SU-DHL-6 (cell line): Measurements from ENCODE around the gene MYLK2.

Experiments
- H2AFZ ChIP-seq: fragments of 200-600 bp; sonication (generic); 2 replicates; pipeline ENCODE4 v1.6.1; 2014; ENCODE audit warnings: low read depth, mild to moderate bottlenecking, moderate library complexity, mixed read lengths, antibody characterized with exemption, low read length; ENCODE audit not compliant: severe bottlenecking
- H3F3A ChIP-seq: fragments of 200-600 bp; shearing (Covaris generic); 2 replicates; pipeline ENCODE4 v1.6.0; 2016; ENCODE audit warnings: antibody characterized with exemption, mild to moderate bottlenecking; ENCODE audit not compliant: insufficient read depth
- H3K27ac ChIP-seq: fragments of 200-600 bp; sonication (generic); 2 replicates; pipeline ENCODE4 v1.5.1; 2016; ENCODE audit warnings: low read depth, mild to moderate bottlenecking, low read length, moderate library complexity, mixed read lengths
- H3K27me3 ChIP-seq: fragments of 200-600 bp; sonication (generic), shearing (Covaris generic); 2 replicates; pipeline ENCODE4 v1.6.0; 2014; ENCODE audit warnings: mild to moderate bottlenecking, low read length
- H3K36me3 ChIP-seq: fragments of 200-600 bp; sonication (generic); 2 replicates; pipeline ENCODE4 v1.6.1; 2014; ENCODE audit warnings: mild to moderate bottlenecking, low read length, mixed read lengths
- H3K4me2 ChIP-seq: fragments of 300-600, 200-600 bp; shearing (Covaris generic), sonication (generic); 2 replicates; pipeline ENCODE4 v1.6.0; 2014; ENCODE audit warnings: low read length, low read depth, mild to moderate bottlenecking; ENCODE audit not compliant: poor library complexity, severe bottlenecking
- H3K4me3 ChIP-seq: fragments of 200-600 bp; sonication (generic); 2 replicates; pipeline ENCODE4 v1.5.1; 2014; ENCODE audit warnings: antibody characterized with exemption, low read length, mild to moderate bottlenecking, mixed read lengths; ENCODE audit not compliant: insufficient read depth, poor library complexity, severe bottlenecking
- H3K79me2 ChIP-seq: fragments of 200-600 bp; sonication (generic); 2 replicates; pipeline ENCODE4 v1.6.1; 2014; ENCODE audit warnings: mild to moderate bottlenecking, low read length, moderate library complexity; ENCODE audit not compliant: insufficient read depth
- H3K9ac ChIP-seq: fragments of 200-600 bp; sonication (generic); 2 replicates; pipeline ENCODE4 v1.7.0; 2014; ENCODE audit warnings: mild to moderate bottlenecking, low read length
- H3K9me2 ChIP-seq: fragments of 200-600 bp; sonication (generic); replicated peaks from 2 replicates; pipeline ENCODE4 v1.6.1; 2014; ENCODE audit warnings: low read length; ENCODE audit not compliant: insufficient read depth
- H3K9me3 ChIP-seq: fragments of 200-600 bp; sonication (generic); 2 replicates; pipeline ENCODE4 v1.6.1; 2014; ENCODE audit warnings: low read length, mixed read lengths; ENCODE audit not compliant: insufficient read depth
- H4K20me1 ChIP-seq: fragments of 200-600 bp; sonication (generic); 2 replicates; pipeline ENCODE4 v1.6.1; 2014; ENCODE audit warnings: low read depth, mild to moderate bottlenecking, antibody characterized with exemption, low read length, moderate library complexity, mixed read lengths
- EZH2phosphoT487 ChIP-seq: fragments of 200-600 bp; sonication (generic), shearing (Covaris generic); conservative IDR thresholded peaks from 2 replicates; pipeline ENCODE4 v1.6.1; 2018; ENCODE audit warnings: mild to moderate bottlenecking, antibody characterized with exemption, low read length, moderate library complexity, mixed read lengths
- TF ChIP-seq, protein P1 (sequence below): fragments of 200-600 bp; sonication (generic); IDR thresholded peaks from one replicate; pipeline ENCODE4 v1.5.1; 2017; ENCODE audit warnings: antibody characterized with exemption, mild to moderate bottlenecking, low read length, moderate library complexity; ENCODE audit not compliant: insufficient read depth, poor library complexity, severe bottlenecking

Gene MYLK2

GRCh38 chr20:31838646-31839292 is 19.6 kb downstream of the MYLK2 start:
- H3K79me2 ChIP-seq, result no peaks in the 10 kb centered on the region
- no peak overlapping the region for H3K9ac ChIP-seq
- H2AFZ ChIP-seq, result no peak overlapping the region
- TF ChIP-seq, protein P1, sequence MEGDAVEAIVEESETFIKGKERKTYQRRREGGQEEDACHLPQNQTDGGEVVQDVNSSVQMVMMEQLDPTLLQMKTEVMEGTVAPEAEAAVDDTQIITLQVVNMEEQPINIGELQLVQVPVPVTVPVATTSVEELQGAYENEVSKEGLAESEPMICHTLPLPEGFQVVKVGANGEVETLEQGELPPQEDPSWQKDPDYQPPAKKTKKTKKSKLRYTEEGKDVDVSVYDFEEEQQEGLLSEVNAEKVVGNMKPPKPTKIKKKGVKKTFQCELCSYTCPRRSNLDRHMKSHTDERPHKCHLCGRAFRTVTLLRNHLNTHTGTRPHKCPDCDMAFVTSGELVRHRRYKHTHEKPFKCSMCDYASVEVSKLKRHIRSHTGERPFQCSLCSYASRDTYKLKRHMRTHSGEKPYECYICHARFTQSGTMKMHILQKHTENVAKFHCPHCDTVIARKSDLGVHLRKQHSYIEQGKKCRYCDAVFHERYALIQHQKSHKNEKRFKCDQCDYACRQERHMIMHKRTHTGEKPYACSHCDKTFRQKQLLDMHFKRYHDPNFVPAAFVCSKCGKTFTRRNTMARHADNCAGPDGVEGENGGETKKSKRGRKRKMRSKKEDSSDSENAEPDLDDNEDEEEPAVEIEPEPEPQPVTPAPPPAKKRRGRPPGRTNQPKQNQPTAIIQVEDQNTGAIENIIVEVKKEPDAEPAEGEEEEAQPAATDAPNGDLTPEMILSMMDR, result no peak
- no peak for TF ChIP-seq EZH2phosphoT487
- H3K27ac ChIP-seq, result no peak overlapping the region
- H4K20me1 ChIP-seq, result no peaks in the 10 kb centered on the region
- no peak overlapping the region for H3K4me3 ChIP-seq
- H3K4me2 ChIP-seq, result no peak overlapping the region
- no peaks in the 10 kb centered on the region for H3F3A ChIP-seq
- no peaks in the 10 kb centered on the region for H3K36me3 ChIP-seq
- no peaks in the 10 kb centered on the region for H3K9me3 ChIP-seq
- no peaks in the 10 kb centered on the region for H3K9me2 ChIP-seq
- no peaks in the 10 kb centered on the region for H3K27me3 ChIP-seq

DNA sequence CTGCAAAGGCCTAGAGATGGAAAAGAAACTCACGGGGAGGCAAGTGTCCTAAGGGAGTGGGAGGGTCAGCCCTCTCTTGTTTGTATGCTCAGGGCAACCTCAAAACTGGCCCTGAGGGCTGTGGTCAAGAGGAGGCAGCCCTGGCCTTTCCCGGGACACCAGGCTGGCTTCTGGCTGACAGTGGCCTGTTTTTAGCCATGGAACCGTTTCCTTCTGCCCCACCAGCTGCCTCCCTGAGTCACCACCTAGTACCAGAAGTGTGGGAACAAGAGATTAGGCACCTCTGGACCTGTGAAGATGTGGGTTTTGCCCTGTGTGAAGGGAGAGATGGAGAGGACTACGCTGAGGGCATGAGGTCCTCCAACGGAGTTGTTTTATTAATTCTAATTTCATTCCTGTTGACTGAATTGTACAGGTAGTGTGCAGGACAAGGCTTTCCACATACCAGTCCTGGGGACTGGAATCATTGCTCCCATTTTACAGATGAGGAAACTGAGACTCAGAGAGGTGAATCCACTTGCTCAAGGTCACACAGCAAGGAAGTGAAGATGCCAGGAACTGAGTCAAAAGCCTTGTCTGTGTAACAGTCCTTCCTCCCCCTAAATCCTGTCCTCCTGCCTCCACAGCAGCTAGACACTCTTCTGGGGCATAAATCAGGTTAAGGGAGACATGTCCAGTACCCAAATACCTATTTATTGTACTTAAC is 20.8 kb downstream of the MYLK2 start:
- Histone ChIP-seq H4K20me1 (no peaks in the 10 kb centered on the region), H2AFZ (no peak overlapping the region), H3K27ac (no peak overlapping the region), H3K9me3 (no peaks in the 10 kb centered on the region), H3F3A (no peaks in the 10 kb centered on the region), H3K4me2 (no peak overlapping the region), H3K9me2 (no peaks in the 10 kb centered on the region), H3K36me3 (no peaks in the 10 kb centered on the region), H3K27me3 (no peaks in the 10 kb centered on the region), H3K4me3 (no peak overlapping the region), H3K9ac (no peak overlapping the region), H3K79me2 (no peaks in the 10 kb centered on the region)
- TF ChIP-seq, protein P1, result no peak
- TF ChIP-seq EZH2phosphoT487, result no peak

GRCh38 chr20:31840906-31841816 is 22.0 kb downstream of the MYLK2 start:
- Histone ChIP-seq H3K36me3 (no peaks in the 10 kb centered on the region), H3K27me3 (no peaks in the 10 kb centered on the region), H3K4me3 (no peak overlapping the region), H3K4me2 (no peak overlapping the region), H2AFZ (no peak overlapping the region), H3K9me2 (no peaks in the 10 kb centered on the region), H3F3A (no peaks in the 10 kb centered on the region), H3K9ac (no peak overlapping the region), H3K9me3 (no peaks in the 10 kb centered on the region), H4K20me1 (no peaks in the 10 kb centered on the region), H3K79me2 (no peaks in the 10 kb centered on the region), H3K27ac (no peak overlapping the region)
- TF ChIP-seq, protein P1, result no peak
- no peak for TF ChIP-seq EZH2phosphoT487
